GM12878 (cell line): Measurements from ENCODE around the gene RPGR. TPM values are rescaled to one million over a fixed set of nuclear protein-coding genes. Genes with fewer than 3 reads are reported as not detected.

Experiments
- ATAC-seq: fragments of 200-7000 bp; cut with Tn5 transposase; 3 replicates; pipeline ENCODE4 v1.9.1; 2020; ENCODE audit warnings: mild to moderate bottlenecking, moderate library complexity
- BruUV-seq: library from RNA; stranded (reverse); fragments of 400-500 nt; replicated peaks from 2 replicates; lab custom pipeline; 2021; lab: Mats Ljungman, UMichigan
- CTCF ChIA-PET: fragments of 300-600 bp; sonication (Branson Sonifier 250); formaldehyde crosslinking; extraction: SDS; loops from one replicate; lab custom pipeline; 2021; ENCODE audit warnings: inconsistent platforms; lab: Yijun Ruan, JAX
- POLR2A ChIA-PET: fragments of 350-600 bp; formaldehyde crosslinking; extraction: SDS; loops from one replicate; lab custom pipeline; 2021; ENCODE audit warnings: inconsistent platforms; lab: Charles Lee
- RAD21 ChIA-PET: fragments of 300-600 bp; sonication (Branson Sonifier 250); formaldehyde crosslinking; loops from one replicate; lab custom pipeline; 2023; ENCODE audit warnings: antibody characterized with exemption; ENCODE audit not compliant: unreplicated experiment; lab: Charles Lee
- SMC1A ChIA-PET: fragments of 300-600 bp; sonication (Branson Sonifier 250); formaldehyde crosslinking; loops from one replicate; lab custom pipeline; 2023; ENCODE audit not compliant: unreplicated experiment, uncharacterized antibody; lab: Charles Lee
- DNase-seq: peaks from one replicate; pipeline ENCODE4 v3.0.0-alpha.2; 2011; ENCODE audit warnings: low read depth, low spot score
- FAIRE-seq: peaks from 3 replicates; lab custom pipeline; 2011; peaks lifted over from hg19 to GRCh38; lab: Jason Lieb, UNC
- H2AFZ ChIP-seq: 2 replicates; pipeline ENCODE4 v1.6.0; 2011; ENCODE audit warnings: low read depth, low read length, control low read depth; ENCODE audit not compliant: control insufficient read depth
- H3K27ac ChIP-seq: 2 replicates; pipeline ENCODE4 v1.5.1; 2011; ENCODE audit warnings: control low read depth; ENCODE audit not compliant: control insufficient read depth, insufficient read depth
- H3K27me3 ChIP-seq, 2 experiments: replicated peaks in 1 of 2; 2 replicates each; pipeline versions ENCODE4 v1.6.0 to v1.6.1; 2011; ENCODE audit warnings: low read length in 1 of 2; ENCODE audit not compliant: control insufficient read depth in 2 of 2, insufficient read depth in 2 of 2
- H3K36me3 ChIP-seq, 2 experiments: 2 replicates each; pipeline ENCODE4 v1.5.1; 2011; ENCODE audit warnings: low read length in 1 of 2; ENCODE audit not compliant: control insufficient read depth in 2 of 2, insufficient read depth in 2 of 2
- H3K4me1 ChIP-seq: 2 replicates; pipeline ENCODE4 v1.6.1; 2011; ENCODE audit warnings: mild to moderate bottlenecking, low read length, moderate library complexity, mixed read lengths; ENCODE audit not compliant: control insufficient read depth, insufficient read depth
- H3K4me2 ChIP-seq: 2 replicates; pipeline ENCODE4 v1.6.0; 2011; ENCODE audit warnings: control low read depth; ENCODE audit not compliant: control insufficient read depth, insufficient read depth
- H3K4me3 ChIP-seq: fragments of 200-600 bp; sonication (generic); 2 replicates; pipeline ENCODE4 v1.5.1; 2016
- H3K79me2 ChIP-seq: 2 replicates; pipeline ENCODE4 v1.6.0; 2011; ENCODE audit warnings: low read length; ENCODE audit not compliant: control insufficient read depth, insufficient read depth
- H3K9ac ChIP-seq: 2 replicates; pipeline ENCODE4 v1.8.0; 2011; ENCODE audit warnings: low read length, control low read depth, mixed read lengths; ENCODE audit not compliant: control insufficient read depth, insufficient read depth
- H3K9me3 ChIP-seq: replicated peaks from 3 replicates; pipeline ENCODE4 v1.5.1; 2011; ENCODE audit warnings: mild to moderate bottlenecking, low read length; ENCODE audit not compliant: control insufficient read depth, insufficient read depth
- H4K20me1 ChIP-seq: 2 replicates; pipeline ENCODE4 v1.6.0; 2011; ENCODE audit not compliant: control insufficient read depth, insufficient read depth
- CBX3 ChIP-seq: fragments of 200-600 bp; sonication (generic); IDR thresholded peaks from 2 replicates; pipeline ENCODE4 v1.6.1; 2016; ENCODE audit warnings: low read depth, borderline replicate concordance
- DPF2 ChIP-seq: fragments of 450-650 bp; IDR thresholded peaks from 2 replicates; pipeline ENCODE4 v1.6.1; 2017; ENCODE audit warnings: mild to moderate bottlenecking
- E4F1 ChIP-seq: fragments of 450-650 bp; IDR thresholded peaks from 2 replicates; pipeline ENCODE4 v1.6.1; 2018; ENCODE audit warnings: borderline replicate concordance, mild to moderate bottlenecking; ENCODE audit not compliant: partially characterized antibody
- MTA2 ChIP-seq: fragments of 450-650 bp; IDR thresholded peaks from 2 replicates; pipeline ENCODE4 v1.6.1; 2016; ENCODE audit warnings: low read depth, mild to moderate bottlenecking, moderate library complexity
- POU2F2 ChIP-seq: IDR thresholded peaks from 3 replicates; pipeline ENCODE4 v1.6.1; 2011; ENCODE audit warnings: low read depth, mild to moderate bottlenecking, low read length, borderline replicate concordance
- SMAD1 ChIP-seq: fragments of 450-650 bp; IDR thresholded peaks from 2 replicates; pipeline ENCODE4 v1.6.1; 2018; ENCODE audit warnings: mild to moderate bottlenecking, low read depth; ENCODE audit not compliant: partially characterized antibody
- TCF3 ChIP-seq: IDR thresholded peaks from 2 replicates; pipeline ENCODE4 v1.6.1; 2012; ENCODE audit warnings: low read depth, mild to moderate bottlenecking, low read length, borderline replicate concordance; ENCODE audit not compliant: insufficient read depth
- ZBTB4 ChIP-seq: fragments of 450-650 bp; formaldehyde crosslinking; IDR thresholded peaks from 2 replicates; pipeline ENCODE4 v1.4.0; 2022; ENCODE audit warnings: mild to moderate bottlenecking, moderate library complexity
- WGBS: methylation state at CpG from one replicate; pipeline ENCODE4 v1.1.6; 2016; ENCODE audit warnings: low lambda C conversion rate; ENCODE audit not compliant: insufficient replicate concordance, insufficient coverage; ENCODE audit errors: missing lambda C conversion rate; 5-methylcytosine and 5-hydroxymethylcytosine counted together
- in situ Hi-C: fragments of 300-500 bp; cut with MboI; formaldehyde crosslinking; loops from 9 replicates; pipeline ENCODE4 v1.14.3; 2018; ENCODE audit warnings: mixed read lengths
- intact Hi-C: fragments of 100-400 bp; cut with micrococcal nuclease; formaldehyde crosslinking; loops from one replicate; pipeline ENCODE4 v1.14.2; 2022; ENCODE audit not compliant: unreplicated experiment
- polyA plus RNA-seq, 11 experiments: library from polyadenylated mRNA; depleted of rRNA in 4 of 11; unstranded in 6 of 11; stranded (reverse) in 5 of 11; fragments of >200 nt; fragmentation: Nextera tagmentation in 4 of 11; fragmentation: Illumina TruSeq in 1 of 11; extraction: Ambion mirVana in 4 of 11; extraction: Trizol in 1 of 11; gene quantifications; 1 replicate in 1 of 11; 2 replicates in 10 of 11; pipeline versions ENCODE4 v1.2.1 to v1.2.3, GENCODE V29; 2011 to 2016; ENCODE audit warnings: inconsistent platforms in 2 of 11, missing spikeins in 2 of 11, low read depth in 1 of 11
- total RNA-seq, 4 experiments: library from RNA; depleted of rRNA in 3 of 4; stranded (reverse); fragments of >200 nt in 3 of 4; fragmentation: Illumina TruSeq in 1 of 4; extraction: Trizol in 1 of 4; gene quantifications; 2 replicates each; pipeline versions ENCODE4 v1.2.1 to v1.2.3, GENCODE V29; 2013 to 2021
- TF ChIP-seq, protein P1 (sequence below), 3 experiments: IDR thresholded peaks in 2 of 3; conservative IDR thresholded peaks in 1 of 3; 2 replicates each; pipeline ENCODE4 v1.5.1; 2011; ENCODE audit warnings: low read depth in 3 of 3, low read length in 3 of 3, mild to moderate bottlenecking in 3 of 3, control low read depth in 2 of 3, moderate library complexity in 2 of 3, inconsistent platforms in 1 of 3, mixed read lengths in 1 of 3; ENCODE audit not compliant: control insufficient read depth in 2 of 3, insufficient read depth in 1 of 3; ENCODE audit errors: extremely low read depth in 1 of 3

The RPGR gene
- total and polyA plus RNA-seq, 10 of the 15 experiments (the other 5 are each of a cell fraction or from before 2014, with no cell fraction given), result 5.5 to 13.4 (median 7.6) TPM

DNA sequence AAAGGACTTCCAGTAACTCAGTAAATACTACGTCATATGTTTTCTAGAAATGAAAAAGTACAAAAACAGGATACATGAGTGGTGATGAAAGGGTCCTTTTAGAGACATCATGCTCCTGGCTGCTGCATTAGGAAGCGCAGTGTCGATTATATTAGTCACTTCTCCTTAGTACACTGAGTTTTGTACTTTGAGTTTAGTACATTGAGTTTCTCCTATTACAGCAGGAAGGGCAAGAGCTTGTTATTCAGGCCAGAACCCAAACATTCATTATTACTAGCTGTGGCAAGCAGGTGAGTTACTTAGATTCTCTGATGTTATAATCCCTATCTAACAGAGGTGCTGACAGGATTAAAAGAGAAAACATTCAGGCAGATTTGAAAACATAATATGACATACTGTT, 21.3 kb downstream of the RPGR start (continued):
- TF ChIP-seq SMAD1, result no peak
- TF ChIP-seq POU2F2, result no peak
- no peak for TF ChIP-seq ZBTB4 (CRISPR knock-in tag)
- TF ChIP-seq MTA2, result no peak
- TF ChIP-seq CBX3, result no peak
- TF ChIP-seq TCF3, result no peak
- no peak for TF ChIP-seq DPF2

DNA sequence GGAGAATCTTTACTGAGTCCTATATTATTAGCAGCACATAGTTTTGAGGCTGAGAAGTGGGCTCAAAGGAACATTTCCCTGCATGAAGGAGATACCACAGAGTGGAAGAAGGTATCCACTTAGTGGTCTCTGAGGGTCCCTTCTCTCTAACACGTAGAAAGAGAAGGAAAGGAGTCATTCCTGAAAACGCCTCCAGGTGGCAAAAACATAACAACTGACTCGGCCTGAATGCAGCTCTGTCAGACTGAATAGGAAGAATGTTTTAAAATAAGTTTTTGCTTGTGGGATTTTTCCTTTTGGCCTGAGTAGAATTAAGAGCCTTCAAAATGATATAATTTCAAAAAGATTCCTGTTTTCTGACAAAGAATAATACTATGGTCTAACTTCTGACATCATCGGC, 23.3 kb downstream of the RPGR start:
- SMC1A ChIA-PET, result no interaction called here
- H3K9me3 ChIP-seq, result no peaks in the 10 kb centered on the region
- no TSS peak for BruUV-seq
- no peak overlapping the region for H3K4me2 ChIP-seq
- POLR2A ChIA-PET, result no interaction called here
- H3K4me3 ChIP-seq, result no peak overlapping the region
- CTCF ChIA-PET, result interaction anchor here (1.0 to 1.9 kb wide), 2 partner anchors 26 to 42 kb away, joined by 3 to 4 read pairs; no protein-coding TSS in a partner anchor
- WGBS, result 36% methylated on average over 4 of the region's 4 CpGs
- ATAC-seq (peak; percentile 57), FAIRE-seq (no peak), DNase-seq (no peak)
- in situ Hi-C loops, result no loop called here
- no peaks in the 10 kb centered on the region for H3K36me3 ChIP-seq
- no peaks in the 10 kb centered on the region for H4K20me1 ChIP-seq
- intact Hi-C loops, result no loop called here
- H3K27ac ChIP-seq, result no peak overlapping the region
- no peaks in the 10 kb centered on the region for H3K79me2 ChIP-seq
- H3K4me1 ChIP-seq, result no peaks in the 10 kb centered on the region
- RAD21 ChIA-PET, result no interaction called here
- H3K27me3 ChIP-seq, result no peaks in the 10 kb centered on the region
- TF ChIP-seq, protein P1, sequence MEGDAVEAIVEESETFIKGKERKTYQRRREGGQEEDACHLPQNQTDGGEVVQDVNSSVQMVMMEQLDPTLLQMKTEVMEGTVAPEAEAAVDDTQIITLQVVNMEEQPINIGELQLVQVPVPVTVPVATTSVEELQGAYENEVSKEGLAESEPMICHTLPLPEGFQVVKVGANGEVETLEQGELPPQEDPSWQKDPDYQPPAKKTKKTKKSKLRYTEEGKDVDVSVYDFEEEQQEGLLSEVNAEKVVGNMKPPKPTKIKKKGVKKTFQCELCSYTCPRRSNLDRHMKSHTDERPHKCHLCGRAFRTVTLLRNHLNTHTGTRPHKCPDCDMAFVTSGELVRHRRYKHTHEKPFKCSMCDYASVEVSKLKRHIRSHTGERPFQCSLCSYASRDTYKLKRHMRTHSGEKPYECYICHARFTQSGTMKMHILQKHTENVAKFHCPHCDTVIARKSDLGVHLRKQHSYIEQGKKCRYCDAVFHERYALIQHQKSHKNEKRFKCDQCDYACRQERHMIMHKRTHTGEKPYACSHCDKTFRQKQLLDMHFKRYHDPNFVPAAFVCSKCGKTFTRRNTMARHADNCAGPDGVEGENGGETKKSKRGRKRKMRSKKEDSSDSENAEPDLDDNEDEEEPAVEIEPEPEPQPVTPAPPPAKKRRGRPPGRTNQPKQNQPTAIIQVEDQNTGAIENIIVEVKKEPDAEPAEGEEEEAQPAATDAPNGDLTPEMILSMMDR (IDR thresholded peaks at IDR 0.05 in 2 of 3, conservative IDR thresholded peaks at IDR 0.05 in 1 of 3; ENCODE audit: control insufficient read depth in 2 of 3, extremely low read depth in 1 of 3, insufficient read depth in 1 of 3, low read depth in 3 of 3, low read length in 3 of 3), result 0 out of 6 replicates have a peak, but pooled peaks of 2 of the 3 experiments have one; percentile 7 to 19
- no peak for TF ChIP-seq E4F1
- TF ChIP-seq, all 136 proteins: peak for 1
- Histone ChIP-seq H3K9ac (no peak overlapping the region), H2AFZ (no peak overlapping the region)
